Measurements from ENCODE around the gene IRF2. TPM values are rescaled to one million over a fixed set of nuclear protein-coding genes. Genes with fewer than 3 reads are reported as not detected.

The IRF2 gene
- total and polyA plus RNA-seq, 2 experiments from 2014 or later: 12.8 to 14.2 TPM

DNA sequence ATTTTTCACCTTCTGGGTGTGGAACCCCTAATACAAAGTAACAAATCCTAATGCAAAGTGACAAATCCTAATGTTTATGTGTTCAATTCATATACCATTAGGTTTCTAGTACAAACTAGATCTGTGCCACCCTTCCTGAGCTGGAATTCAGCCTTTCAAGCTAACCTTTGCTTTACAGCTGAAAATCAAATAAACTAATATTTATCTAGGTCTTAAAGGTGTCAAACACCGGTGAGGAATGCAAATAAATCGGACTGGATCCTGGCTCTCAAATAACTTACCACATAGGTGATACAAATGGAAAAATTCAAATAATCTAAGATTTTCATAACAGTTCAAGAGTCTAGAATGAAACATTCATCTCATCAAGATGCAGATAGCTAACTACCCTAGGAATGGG, 11.6 kb downstream of the IRF2 start:
- H3K4me1 ChIP-seq (ENCODE audit: insufficient read depth): peaks cover 25% of the 10 kb centered on the region
- TF ChIP-seq EZH2phosphoT487 (IDR thresholded peaks at IDR 0.05; ENCODE audit: insufficient read depth, low read depth) (no peak), EZH2 (IDR thresholded peaks at IDR 0.05; ENCODE audit: insufficient read depth, poor library complexity, severe bottlenecking) (no peak)
- no peaks in the 10 kb centered on the region for H3K9me3 ChIP-seq (ENCODE audit: low read depth)
- H3K36me3 ChIP-seq (ENCODE audit: low read depth): no peaks in the 10 kb centered on the region
- H4K20me1 ChIP-seq (ENCODE audit: insufficient read depth): peaks cover 5% of the 10 kb centered on the region; the same call in 1 of the 2 replicates
- peaks cover 29% of the 10 kb centered on the region for H3F3A ChIP-seq (ENCODE audit: insufficient read depth)
- H3K4me2 ChIP-seq (ENCODE audit: unreplicated experiment): no peak overlapping the region
- no peak overlapping the region for H3K9ac ChIP-seq
- DNase-seq: no peak
- no peak overlapping the region for H3K27ac ChIP-seq
- no peak overlapping the region for H3K4me3 ChIP-seq
- H3K27me3 ChIP-seq (replicated peaks; ENCODE audit: insufficient read depth): no peaks in the 10 kb centered on the region
- peaks cover 93% of the 10 kb centered on the region for H3K79me2 ChIP-seq (ENCODE audit: insufficient read depth)
- H2AFZ ChIP-seq: no peak overlapping the region
- WGBS, 2 experiments (ENCODE audit: low coverage in 1 of 2, low lambda C conversion rate in 2 of 2, missing lambda C conversion rate in 2 of 2): 95 to 96% methylated on average over 2 of the region's 2 CpGs
- no peaks in the 10 kb centered on the region for H3K9me2 ChIP-seq (ENCODE audit: insufficient read depth)
- in situ Hi-C loops (cut with MboI): no loop called here

DNA sequence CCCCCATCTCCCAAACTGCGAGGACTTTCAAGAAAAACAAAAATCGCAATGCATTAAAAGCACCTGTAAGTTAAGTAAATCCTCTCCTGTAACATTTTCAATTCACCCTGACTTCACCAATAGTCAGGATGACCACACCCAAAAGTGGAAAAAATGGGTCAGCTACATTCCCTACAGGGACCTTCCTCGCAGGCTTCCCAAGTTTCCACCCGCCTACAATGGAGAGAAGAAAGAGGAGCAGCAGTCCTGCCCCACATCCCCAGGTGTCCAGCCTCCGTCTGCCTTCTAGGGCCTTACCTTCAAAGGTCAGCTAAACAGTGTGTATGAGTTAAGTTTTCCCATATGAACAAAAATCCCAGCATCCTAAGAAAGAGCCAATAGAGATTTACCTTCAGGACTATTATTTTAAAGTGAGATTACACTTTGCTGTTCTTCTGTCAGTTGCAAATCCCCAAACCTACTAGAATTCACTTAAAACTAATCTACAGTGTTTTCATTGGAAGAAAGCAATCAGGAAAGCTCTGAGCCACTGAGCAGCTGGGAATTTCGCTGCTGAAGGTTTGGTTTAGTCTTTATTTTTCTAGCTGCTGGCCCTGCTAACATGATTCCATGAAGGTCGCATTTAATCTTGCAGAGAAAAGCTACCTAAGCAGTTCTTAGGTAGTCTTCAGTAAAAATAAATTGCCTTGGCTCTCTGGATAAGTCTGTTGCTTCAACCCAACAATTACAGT, 12.5 kb downstream of the IRF2 start:
- DNase-seq: no peak
- Histone ChIP-seq H4K20me1 (ENCODE audit: insufficient read depth) (peaks cover 5% of the 10 kb centered on the region; the same call in 1 of the 2 replicates), H2AFZ (no peak overlapping the region), H3K79me2 (ENCODE audit: insufficient read depth) (peaks cover 93% of the 10 kb centered on the region), H3F3A (ENCODE audit: insufficient read depth) (peaks cover 35% of the 10 kb centered on the region), H3K9ac (no peak overlapping the region), H3K4me2 (ENCODE audit: unreplicated experiment) (no peak overlapping the region), H3K36me3 (ENCODE audit: low read depth) (no peaks in the 10 kb centered on the region), H3K27ac (no peak overlapping the region), H3K9me3 (ENCODE audit: low read depth) (no peaks in the 10 kb centered on the region), H3K9me2 (ENCODE audit: insufficient read depth) (no peaks in the 10 kb centered on the region), H3K4me1 (ENCODE audit: insufficient read depth) (peaks cover 31% of the 10 kb centered on the region), H3K4me3 (no peak overlapping the region), H3K27me3 (replicated peaks; ENCODE audit: insufficient read depth) (no peaks in the 10 kb centered on the region)
- TF ChIP-seq EZH2 (IDR thresholded peaks at IDR 0.05; ENCODE audit: insufficient read depth, poor library complexity, severe bottlenecking): no peak
- TF ChIP-seq EZH2phosphoT487 (IDR thresholded peaks at IDR 0.05; ENCODE audit: insufficient read depth, low read depth): no peak
- 96 to 98% methylated on average over 7 of the region's 7 CpGs for WGBS, 2 experiments (ENCODE audit: low coverage in 1 of 2, low lambda C conversion rate in 2 of 2, missing lambda C conversion rate in 2 of 2)
- in situ Hi-C loops (cut with MboI): no loop called here

DNA sequence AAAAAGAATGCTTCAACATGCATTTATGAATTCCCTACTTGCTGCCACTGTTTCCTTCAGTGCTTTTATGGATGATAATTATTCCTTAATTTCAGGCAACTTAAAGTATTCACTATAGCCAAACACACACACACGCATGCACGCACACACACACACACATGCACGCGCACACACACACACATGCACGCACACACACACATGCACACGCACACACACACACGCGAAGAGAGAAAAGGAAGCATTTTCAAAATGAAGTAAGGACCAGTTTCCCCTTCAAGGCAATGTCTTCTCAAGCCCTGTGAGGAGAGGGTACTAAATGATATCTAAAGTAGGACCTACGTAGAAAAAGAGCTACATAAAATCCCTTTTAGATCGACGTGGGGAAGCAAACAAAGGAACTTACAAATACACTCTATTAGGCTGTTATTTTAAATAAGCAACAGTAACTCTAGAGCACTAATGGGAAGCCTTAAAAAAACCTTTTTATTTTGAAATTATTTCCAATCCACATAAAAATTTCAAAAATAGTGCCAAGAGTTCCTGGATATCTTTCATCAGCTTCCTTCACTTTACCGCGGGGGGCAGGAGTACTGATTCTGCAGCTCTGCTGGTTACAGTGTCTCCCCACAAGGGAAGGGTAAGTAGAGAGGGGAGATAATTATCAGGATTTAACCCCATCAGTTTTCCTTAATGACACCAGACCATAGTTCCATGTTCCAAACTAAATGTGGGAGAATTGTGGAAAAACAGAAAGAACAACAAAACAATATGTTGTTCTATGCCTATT, 13.7 kb downstream of the IRF2 start:
- in situ Hi-C loops (cut with MboI): no loop called here
- Histone ChIP-seq H4K20me1 (ENCODE audit: insufficient read depth) (peaks cover 5% of the 10 kb centered on the region; the same call in 1 of the 2 replicates), H3K4me3 (no peak overlapping the region), H3K4me1 (ENCODE audit: insufficient read depth) (peaks cover 31% of the 10 kb centered on the region), H3F3A (ENCODE audit: insufficient read depth) (peaks cover 35% of the 10 kb centered on the region), H3K27ac (0 out of 2 replicates have a peak overlapping the region, but pooled peaks have one; percentile 71), H3K27me3 (replicated peaks; ENCODE audit: insufficient read depth) (no peaks in the 10 kb centered on the region), H3K36me3 (ENCODE audit: low read depth) (no peaks in the 10 kb centered on the region), H3K9me3 (ENCODE audit: low read depth) (no peaks in the 10 kb centered on the region), H3K9me2 (ENCODE audit: insufficient read depth) (no peaks in the 10 kb centered on the region), H3K9ac (no peak overlapping the region), H3K4me2 (ENCODE audit: unreplicated experiment) (no peak overlapping the region), H3K79me2 (ENCODE audit: insufficient read depth) (peaks cover 93% of the 10 kb centered on the region), H2AFZ (no peak overlapping the region)
- DNase-seq: no peak
- 77 to 80% methylated on average over 13 of the region's 13 CpGs for WGBS, 2 experiments (ENCODE audit: low coverage in 1 of 2, low lambda C conversion rate in 2 of 2, missing lambda C conversion rate in 2 of 2)
- TF ChIP-seq EZH2 (IDR thresholded peaks at IDR 0.05; ENCODE audit: insufficient read depth, poor library complexity, severe bottlenecking): no peak
- no peak for TF ChIP-seq EZH2phosphoT487 (IDR thresholded peaks at IDR 0.05; ENCODE audit: insufficient read depth, low read depth)

DNA sequence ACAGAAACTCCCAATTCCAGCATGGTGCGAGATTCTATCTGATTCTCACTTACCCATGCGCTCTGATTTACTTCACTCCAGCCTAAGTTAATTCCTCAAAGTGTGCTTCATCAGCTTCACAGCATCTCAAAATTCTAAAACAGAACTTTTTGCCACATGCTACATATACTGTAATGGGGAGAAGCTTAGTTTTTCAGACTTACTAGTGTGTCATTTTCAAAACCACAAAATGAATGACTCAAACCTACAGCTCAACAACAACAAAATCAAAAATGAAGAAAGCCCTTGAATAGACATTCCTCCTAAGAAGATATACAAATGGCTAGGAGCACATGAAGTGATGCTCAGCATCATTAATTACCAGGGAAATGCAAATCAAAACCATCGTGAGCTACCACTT, 14.9 kb downstream of the IRF2 start:
- peaks cover 92% of the 10 kb centered on the region for H3K79me2 ChIP-seq (ENCODE audit: insufficient read depth)
- TF ChIP-seq EZH2phosphoT487 (IDR thresholded peaks at IDR 0.05; ENCODE audit: insufficient read depth, low read depth) (no peak), EZH2 (IDR thresholded peaks at IDR 0.05; ENCODE audit: insufficient read depth, poor library complexity, severe bottlenecking) (no peak)
- no peaks in the 10 kb centered on the region for H3K36me3 ChIP-seq (ENCODE audit: low read depth)
- DNase-seq: peak; percentile 84
- H3K9me3 ChIP-seq (ENCODE audit: low read depth): no peaks in the 10 kb centered on the region
- H3K4me2 ChIP-seq (ENCODE audit: unreplicated experiment): peak overlapping the region; percentile 24
- H3K4me3 ChIP-seq: no peak overlapping the region
- peaks cover 31% of the 10 kb centered on the region for H3K4me1 ChIP-seq (ENCODE audit: insufficient read depth)
- H3K27me3 ChIP-seq (replicated peaks; ENCODE audit: insufficient read depth): no peaks in the 10 kb centered on the region
- peak overlapping the region; percentile 38 for H3K9ac ChIP-seq
- H3K9me2 ChIP-seq (ENCODE audit: insufficient read depth): no peaks in the 10 kb centered on the region
- H3F3A ChIP-seq (ENCODE audit: insufficient read depth): peaks cover 35% of the 10 kb centered on the region
- in situ Hi-C loops (cut with MboI): no loop called here
- 66 to 71% methylated on average over 3 of the region's 3 CpGs for WGBS, 2 experiments (ENCODE audit: low coverage in 1 of 2, low lambda C conversion rate in 2 of 2, missing lambda C conversion rate in 2 of 2)
- H4K20me1 ChIP-seq (ENCODE audit: insufficient read depth): peaks cover 5% of the 10 kb centered on the region; the same call in 1 of the 2 replicates
- H3K27ac ChIP-seq: peak overlapping the region; percentile 71
- no peak overlapping the region for H2AFZ ChIP-seq

Measured in GM23248 (cell line).